Left lung (tissue), 10 donors: ENCODE measurements around the gene OR2D3. TPM values are rescaled to one million over a fixed set of nuclear protein-coding genes. Genes with fewer than 3 reads are reported as not detected.
"Not testable (repeated sequence)": the region's sequence is repeated elsewhere in the genome, so short reads cannot be mapped to it uniquely, and the experiment has no call there.

Experiments
- ATAC-seq: fragments of 200-7000 bp; cut with Tn5 transposase; one replicate; pipeline ENCODE4 v1.9.1; 2020; ENCODE audit warnings: moderate library complexity
- DNase-seq, 4 donors: peaks; one replicate each; pipeline ENCODE4 v3.0.0-alpha.2; 2013 to 2020
- H3K27ac ChIP-seq, 2 donors: fragments of 200-600 bp; sonication (generic) in 1 of 2; one replicate each; pipeline versions ENCODE4 v1.5.0 to v1.8.0; 2020 to 2021
- H3K27me3 ChIP-seq, 2 donors: fragments of 200-600 bp; sonication (generic) in 1 of 2; one replicate each; pipeline versions ENCODE4 v1.5.0 to v1.8.0; 2020 to 2021
- H3K36me3 ChIP-seq, 2 donors: fragments of 200-600 bp; sonication (generic) in 1 of 2; one replicate each; pipeline versions ENCODE4 v1.5.0 to v1.8.0; 2020 to 2021
- H3K4me1 ChIP-seq, 2 donors: fragments of 200-600 bp; one replicate each; pipeline ENCODE4 v1.8.0; 2021
- H3K4me3 ChIP-seq, 2 donors: fragments of 200-600 bp; sonication (generic) in 1 of 2; one replicate each; pipeline versions ENCODE4 v1.5.0 to v1.8.0; 2020 to 2021; ENCODE audit warnings: mild to moderate bottlenecking in 1 of 2
- H3K9me3 ChIP-seq, 2 donors: fragments of 200-600 bp; sonication (generic) in 1 of 2; one replicate each; pipeline versions ENCODE4 v1.5.0 to v1.8.0; 2020 to 2021
- intact Hi-C, 2 donors: fragments of 100-400 bp; cut with DNase I; formaldehyde crosslinking; loops; one replicate each; pipeline versions ENCODE4 v1.11.2 to v1.14.2; 2022
- polyA plus RNA-seq, 6 donors: library from polyadenylated mRNA; unstranded; fragments of 120-200 nt; gene quantifications; one replicate each; pipeline ENCODE4 v1.2.1, GENCODE V29; 2013; ENCODE audit not compliant: insufficient read length in 6 of 6
- total RNA-seq, 2 donors: library from RNA; stranded (reverse); fragmentation: NEBNext Ultra II Directional; extraction: Animal tissue kit (Norgen Biotek cat#: 25700); gene quantifications; one replicate each; pipeline ENCODE4 v1.2.1, GENCODE V29; 2021
- TF ChIP-seq, protein P1 (sequence below), 2 donors: fragments of 200-600 bp; sonication (generic) in 1 of 2; IDR thresholded peaks; one replicate each; pipeline versions ENCODE4 v1.5.0 to v1.8.0; 2021; ENCODE audit warnings: antibody characterized with exemption in 2 of 2
- donor health status: DM: no; HTN: yes; CAD: no.
- donor health status: DM: no; HTN: no; CAD: no.

OR2D3 gene
- total and polyA plus RNA-seq, 8 donors = not detected

DNA sequence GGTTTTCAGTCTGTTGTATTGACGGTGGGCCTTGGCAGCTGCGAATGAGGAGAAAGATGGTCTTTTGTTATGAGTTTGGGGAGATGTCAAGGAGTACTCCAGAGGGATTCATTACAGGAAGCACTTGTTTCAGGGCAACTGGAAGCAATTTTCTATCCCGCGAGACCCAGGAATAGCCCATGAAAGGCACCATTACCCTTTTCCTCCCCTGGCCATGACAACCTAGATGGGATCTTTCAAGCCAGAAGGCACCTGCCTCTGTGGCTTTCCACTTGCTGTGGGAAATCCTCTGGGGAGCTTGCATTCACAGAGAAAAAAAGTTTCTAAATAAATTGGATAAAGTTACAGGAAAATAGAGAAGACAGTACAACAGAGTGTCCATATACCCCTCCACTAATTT is 8.1 kb downstream of the OR2D3 start:
- TF ChIP-seq, protein P1, sequence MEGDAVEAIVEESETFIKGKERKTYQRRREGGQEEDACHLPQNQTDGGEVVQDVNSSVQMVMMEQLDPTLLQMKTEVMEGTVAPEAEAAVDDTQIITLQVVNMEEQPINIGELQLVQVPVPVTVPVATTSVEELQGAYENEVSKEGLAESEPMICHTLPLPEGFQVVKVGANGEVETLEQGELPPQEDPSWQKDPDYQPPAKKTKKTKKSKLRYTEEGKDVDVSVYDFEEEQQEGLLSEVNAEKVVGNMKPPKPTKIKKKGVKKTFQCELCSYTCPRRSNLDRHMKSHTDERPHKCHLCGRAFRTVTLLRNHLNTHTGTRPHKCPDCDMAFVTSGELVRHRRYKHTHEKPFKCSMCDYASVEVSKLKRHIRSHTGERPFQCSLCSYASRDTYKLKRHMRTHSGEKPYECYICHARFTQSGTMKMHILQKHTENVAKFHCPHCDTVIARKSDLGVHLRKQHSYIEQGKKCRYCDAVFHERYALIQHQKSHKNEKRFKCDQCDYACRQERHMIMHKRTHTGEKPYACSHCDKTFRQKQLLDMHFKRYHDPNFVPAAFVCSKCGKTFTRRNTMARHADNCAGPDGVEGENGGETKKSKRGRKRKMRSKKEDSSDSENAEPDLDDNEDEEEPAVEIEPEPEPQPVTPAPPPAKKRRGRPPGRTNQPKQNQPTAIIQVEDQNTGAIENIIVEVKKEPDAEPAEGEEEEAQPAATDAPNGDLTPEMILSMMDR (IDR thresholded peaks at IDR 0.05) = no peak
- no peaks in the 10 kb centered on the region for H3K9me3 ChIP-seq
- H3K4me1 ChIP-seq = peaks cover 5 to 11% of the 10 kb centered on the region in 2 donors
- no peaks in the 10 kb centered on the region for H3K27me3 ChIP-seq
- intact Hi-C loops = no loop called here
- no peak for DNase-seq
- no peak overlapping the region for H3K4me3 ChIP-seq
- no peak for ATAC-seq
- H3K36me3 ChIP-seq = no peaks in the 10 kb centered on the region
- no peak overlapping the region for H3K27ac ChIP-seq

DNA sequence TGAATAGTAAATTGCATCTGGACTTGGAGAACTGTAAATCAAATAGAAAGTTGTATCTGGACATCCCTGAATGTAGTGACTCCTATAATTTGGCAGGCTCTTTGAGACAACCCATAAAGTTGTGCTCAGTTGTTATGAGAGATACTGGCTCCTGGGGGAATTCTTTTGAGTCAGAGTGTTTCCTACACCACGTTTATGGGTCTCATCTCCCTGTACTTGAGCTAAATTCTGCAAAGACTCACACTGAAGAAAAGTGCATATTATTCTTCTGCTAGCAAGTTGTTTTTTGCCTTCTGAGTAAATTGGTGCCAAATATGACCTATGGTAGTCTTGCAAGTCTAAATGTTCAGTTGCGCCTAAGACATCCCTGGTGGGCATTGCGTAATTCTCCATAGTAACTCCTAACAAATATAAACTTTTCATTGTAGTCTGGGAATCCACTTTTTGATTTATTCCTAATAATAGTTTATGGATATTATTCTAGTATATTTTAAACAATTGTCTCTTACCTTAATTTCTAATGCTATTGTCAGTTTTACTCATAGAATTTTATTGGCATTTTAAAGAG is 10.4 kb downstream of the OR2D3 start:
- intact Hi-C loops = no loop called here
- Histone ChIP-seq H3K27ac (no peak overlapping the region), H3K27me3 (no peaks in the 10 kb centered on the region), H3K4me3 (no peak overlapping the region), H3K9me3 (no peaks in the 10 kb centered on the region), H3K36me3 (no peaks in the 10 kb centered on the region), H3K4me1 (peaks cover 5 to 11% of the 10 kb centered on the region in 2 donors)
- DNase-seq = no peak
- TF ChIP-seq, protein P1 (IDR thresholded peaks at IDR 0.05) = no peak
- ATAC-seq = no peak

DNA sequence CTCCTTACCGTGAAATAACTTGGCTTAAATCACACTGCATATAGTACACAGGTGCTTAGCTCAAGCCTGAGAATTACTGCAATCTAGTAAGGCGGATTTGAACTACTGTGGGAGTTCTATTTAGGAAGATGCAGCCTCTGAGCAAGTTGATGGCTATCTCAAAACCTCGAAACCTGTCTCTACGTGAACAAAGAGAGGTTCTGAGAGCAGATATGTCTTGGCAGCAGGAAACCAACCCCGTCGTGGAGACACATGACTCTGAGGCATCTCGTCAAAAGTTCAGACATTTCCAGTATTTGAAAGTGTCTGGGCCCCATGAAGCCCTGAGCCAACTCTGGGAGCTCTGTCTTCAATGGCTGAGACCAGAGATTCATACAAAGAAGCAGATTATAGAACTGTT is 11.3 kb downstream of the OR2D3 start:
- no peaks in the 10 kb centered on the region for H3K27me3 ChIP-seq
- no peak overlapping the region for H3K4me3 ChIP-seq
- no peak overlapping the region for H3K27ac ChIP-seq
- no peaks in the 10 kb centered on the region for H3K36me3 ChIP-seq
- intact Hi-C loops = no loop called here
- DNase-seq (no peak), ATAC-seq (no peak)
- peaks cover 3 to 8% of the 10 kb centered on the region in 2 donors for H3K4me1 ChIP-seq
- no peaks in the 10 kb centered on the region for H3K9me3 ChIP-seq
- TF ChIP-seq, protein P1 (IDR thresholded peaks at IDR 0.05) = no peak

DNA sequence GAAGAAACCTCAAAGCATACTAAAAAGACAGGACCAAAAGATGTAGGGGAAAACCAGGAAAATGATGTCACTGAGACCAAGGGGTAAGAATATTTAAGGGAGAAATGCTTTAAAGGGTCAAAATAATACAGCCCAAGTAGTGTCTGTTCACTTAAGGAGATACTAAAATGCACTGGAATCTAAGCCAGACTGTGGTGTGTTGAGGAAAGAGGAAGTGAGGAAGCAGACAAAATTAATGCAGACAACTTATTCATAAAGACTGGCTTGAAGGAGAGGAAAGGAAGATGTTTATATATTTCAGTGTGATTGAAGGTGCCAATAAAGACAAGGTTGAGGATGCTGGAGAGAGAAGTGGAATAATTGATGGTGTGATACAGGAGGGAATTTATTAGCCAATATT is 21.2 kb downstream of the OR2D3 start:
- Histone ChIP-seq H3K27me3 (no peaks in the 10 kb centered on the region), H3K4me1 (no peaks in the 10 kb centered on the region), H3K4me3 (no peak overlapping the region), H3K9me3 (no peaks in the 10 kb centered on the region), H3K27ac (no peak overlapping the region), H3K36me3 (no peaks in the 10 kb centered on the region)
- ATAC-seq = no peak
- intact Hi-C loops = no loop called here
- DNase-seq = no peak
- TF ChIP-seq, protein P1 (IDR thresholded peaks at IDR 0.05) = no peak

DNA sequence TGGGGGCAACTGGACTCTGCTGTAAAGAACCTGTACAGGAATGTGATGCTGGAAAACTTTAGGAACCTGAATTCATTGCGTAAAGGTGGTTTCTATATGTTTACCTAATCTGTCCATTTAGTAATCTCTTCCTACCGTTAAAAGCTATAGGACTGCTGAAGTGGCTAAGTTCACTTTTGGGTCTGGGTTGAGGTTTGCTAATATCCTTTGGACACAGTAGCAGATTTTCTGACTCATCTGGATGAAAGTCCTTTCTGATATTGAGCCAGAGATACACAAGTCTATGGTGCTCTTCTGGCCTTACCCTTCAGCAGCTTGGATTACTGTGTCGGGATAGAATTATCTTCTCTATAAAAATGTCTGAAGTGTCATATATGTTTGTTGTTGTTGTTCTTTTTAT is 22.3 kb downstream of the OR2D3 start:
- DNase-seq (no peak), ATAC-seq (no peak)
- intact Hi-C loops = no loop called here
- H3K36me3 ChIP-seq = no peaks in the 10 kb centered on the region
- H3K4me1 ChIP-seq = no peaks in the 10 kb centered on the region
- no peak overlapping the region for H3K27ac ChIP-seq
- no peaks in the 10 kb centered on the region for H3K27me3 ChIP-seq
- H3K9me3 ChIP-seq = no peaks in the 10 kb centered on the region
- H3K4me3 ChIP-seq = no peak overlapping the region
- TF ChIP-seq, protein P1 (IDR thresholded peaks at IDR 0.05) = no peak

DNA sequence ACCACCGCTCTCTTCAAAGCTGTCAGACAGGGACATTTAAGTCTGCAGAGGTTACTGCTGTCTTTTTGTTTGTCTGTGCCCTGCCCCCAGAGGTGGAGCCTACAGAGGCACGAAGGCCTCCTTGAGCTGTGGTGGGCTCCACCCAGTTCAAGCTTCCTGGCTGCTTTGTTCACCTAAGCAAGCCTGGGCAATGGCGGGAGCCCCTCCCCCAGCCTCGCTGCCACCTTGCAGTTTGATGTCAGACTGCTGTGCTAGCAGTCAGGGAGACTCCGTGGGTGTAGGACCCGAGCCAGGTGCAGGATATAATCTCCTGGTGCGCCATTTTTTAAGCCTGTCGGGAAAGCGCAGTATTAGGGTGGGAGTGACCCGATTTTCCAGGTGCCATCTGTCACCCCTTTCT is 33.4 kb downstream of the OR2D3 start:
- peaks cover 0 to 15% of the 10 kb centered on the region in 2 donors for H3K36me3 ChIP-seq
- H3K9me3 ChIP-seq, H3K4me3 ChIP-seq, H3K27ac ChIP-seq, H3K4me1 ChIP-seq, intact Hi-C loops, H3K27me3 ChIP-seq, ATAC-seq: not testable (repeated sequence)
- peak in 1 of 4 donors; percentile 33 for DNase-seq
